ENCODE measurements around the gene ZNF786. TPM values are rescaled to one million over a fixed set of nuclear protein-coding genes. Genes with fewer than 3 reads are reported as not detected.

Gene ZNF786
- total and polyA plus RNA-seq, 9 of the 15 experiments (the other 6 are each of a cell fraction or from before 2014, with no cell fraction given), result 0.31 to 5.4 (median 3.0) TPM

GRCh38 chr7:149133028-149133710 lies 42.7 kb upstream of the ZNF786 start:
- Histone ChIP-seq H3K27ac (ENCODE audit: extremely low read depth, low read depth, low read length) (no peak overlapping the region), H3K79me2 (ENCODE audit: control insufficient read depth, insufficient read depth, low read length) (no peaks in the 10 kb centered on the region), H3K4me1 (replicated peaks in 1 of 2; ENCODE audit: control insufficient read depth in 2 of 2, insufficient read depth in 2 of 2, low read length in 2 of 2) (peaks cover 5 to 6% of the 10 kb centered on the region in 2 experiments; a peak in 4 of 5 replicates), H3K36me3 (ENCODE audit: control insufficient read depth, insufficient read depth, low read length) (peaks cover 29% of the 10 kb centered on the region; the same call in 2 of the 3 replicates), H3K4me3 (no peak overlapping the region), H2AFZ (ENCODE audit: low read depth, low read length) (no peak overlapping the region), H4K20me1 (replicated peaks; ENCODE audit: control insufficient read depth, insufficient read depth, low read length) (no peaks in the 10 kb centered on the region), H3K9me1 (ENCODE audit: control insufficient read depth, insufficient read depth, low read length) (no peaks in the 10 kb centered on the region), H3K9me3 (replicated peaks; ENCODE audit: control insufficient read depth, insufficient read depth, low read depth, low read length) (peaks cover 12% of the 10 kb centered on the region), H3K9ac (ENCODE audit: insufficient read depth in 1 of 2, low read depth in 2 of 2, low read length in 2 of 2) (no peak overlapping the region), H3K4me2 (ENCODE audit: insufficient read depth, low read length) (no peak overlapping the region), H3K27me3 (ENCODE audit: control insufficient read depth in 2 of 2, insufficient read depth in 2 of 2, low read length in 2 of 2) (no peaks in the 10 kb centered on the region)
- WGBS (ENCODE audit: insufficient coverage, low coverage, missing lambda C conversion rate), result 68% methylated on average over 2 of the region's 2 CpGs
- no peak for FAIRE-seq
- intact Hi-C loops (cut with micrococcal nuclease) (no loop called here), in situ Hi-C loops (cut with MboI) (no loop called here)
- ChIA-PET POLR2A (no interaction called here), CTCF (ENCODE audit: low intra/inter-chr PET ratio) (no interaction called here)
- ATAC-seq, result no peak
- no TSS peak for BruUV-seq (replicated peaks)
- no peak for DNase-seq (ENCODE audit: extremely low read depth in 1 of 4, low spot score in 3 of 4)
- TF ChIP-seq ZBTB12 (CRISPR knock-in tag; IDR thresholded peaks at IDR 0.05) (no peak), ZNF3 (CRISPR knock-in tag; IDR thresholded peaks at IDR 0.05) (no peak), TEAD4 (IDR thresholded peaks at IDR 0.05; ENCODE audit: low read length) (no peak), TEAD4 (CRISPR knock-in tag; IDR thresholded peaks at IDR 0.05; ENCODE audit: borderline replicate concordance) (no peak), ETV1 (tag; conservative IDR thresholded peaks at IDR 0.05; ENCODE audit: low read depth) (no peak), BRD4 (IDR thresholded peaks at IDR 0.05) (no peak)
